Measurements from ENCODE around the gene DSCAM. TPM values are rescaled to one million over a fixed set of nuclear protein-coding genes. Genes with fewer than 3 reads are reported as not detected.

Gene DSCAM
- total and polyA plus RNA-seq, 2 donors (not counting 3 experiments of a cell fraction or from before 2014, with no cell fraction given): not detected

- dilution Hi-C loops (cut with MboI; ENCODE audit: extremely low pct_ligation_motif_present, low sequenced_read_pairs): no loop called here
Measured at GRCh38 chr21:40753756-40754155, 93.2 kb downstream of the DSCAM start.

More at GRCh38 chr21:40753756-40754155, 93.2 kb downstream of the DSCAM start:
- H2AFZ ChIP-seq (ENCODE audit: low read depth, low read length): no peak overlapping the region
- no peaks in the 10 kb centered on the region for H3K79me2 ChIP-seq (ENCODE audit: control insufficient read depth, insufficient read depth, low read length)
- no peaks in the 10 kb centered on the region for H3K4me1 ChIP-seq (ENCODE audit: control insufficient read depth, extremely low read depth, insufficient read depth, low read length)
- no peaks in the 10 kb centered on the region for H4K20me1 ChIP-seq (replicated peaks; ENCODE audit: control insufficient read depth, extremely low read depth, insufficient read depth, low read length)
- ChIA-PET POLR2A (no interaction called here), CTCF (no interaction called here)
- FAIRE-seq (no peak), DNase-seq (ENCODE audit: low read depth, low spot score) (no peak)
- H3K27ac ChIP-seq (ENCODE audit: insufficient read depth, low read depth, low read length): no peak overlapping the region
- no TSS peak for BruUV-seq (replicated peaks)
- no peak overlapping the region for H3K4me2 ChIP-seq (ENCODE audit: insufficient read depth, low read length)
- H3K9ac ChIP-seq (replicated peaks; ENCODE audit: extremely low read depth, insufficient read depth, low read length): no peak overlapping the region
- no peak overlapping the region for H3K4me3 ChIP-seq (replicated peaks in 1 of 3; ENCODE audit: insufficient read depth in 1 of 3, low read depth in 1 of 3, low read length in 3 of 3)
- peaks cover 7% of the 10 kb centered on the region for H3K9me3 ChIP-seq (replicated peaks; ENCODE audit: control insufficient read depth, insufficient read depth, low read length)
- TF ChIP-seq POLR2A (IDR thresholded peaks at IDR 0.05; ENCODE audit: low read depth, low read length) (no peak), GATA2 (IDR thresholded peaks at IDR 0.05; ENCODE audit: insufficient read depth, insufficient read length, low read depth, low read length) (no peak), FOS (IDR thresholded peaks at IDR 0.05; ENCODE audit: borderline replicate concordance, insufficient read depth, low read length) (no peak), EZH2 (IDR thresholded peaks at IDR 0.05; ENCODE audit: borderline replicate concordance, low read depth, low read length, severe bottlenecking) (no peak), POLR2AphosphoS5 (IDR thresholded peaks at IDR 0.05; ENCODE audit: insufficient read depth, low read depth, low read length) (no peak), CTCF (IDR thresholded peaks at IDR 0.05; ENCODE audit: extremely low read depth in 1 of 2, insufficient read depth in 1 of 2, low read depth in 1 of 2, low read length in 2 of 2) (no peak), MAX (IDR thresholded peaks at IDR 0.05; ENCODE audit: insufficient read depth, insufficient read length) (no peak), MYC (IDR thresholded peaks at IDR 0.05; ENCODE audit: low read depth, low read length) (no peak), JUN (IDR thresholded peaks at IDR 0.05; ENCODE audit: borderline replicate concordance, insufficient read depth, insufficient read length, low read depth) (no peak)
- no peaks in the 10 kb centered on the region for H3K27me3 ChIP-seq (ENCODE audit: control insufficient read depth in 2 of 2, insufficient read depth in 2 of 2, low read length in 2 of 2)
- H3K36me3 ChIP-seq (ENCODE audit: control insufficient read depth in 2 of 2, extremely low read depth in 1 of 2, insufficient read depth in 2 of 2, low read length in 2 of 2): no peaks in the 10 kb centered on the region
- H3K9me1 ChIP-seq (replicated peaks; ENCODE audit: control insufficient read depth, extremely low read depth, insufficient read depth, low read length): no peaks in the 10 kb centered on the region
- intact Hi-C loops (cut with micrococcal nuclease): no loop called here
